SW480 (cell line): ENCODE measurements around the gene SPI1.
"Not testable (repeated sequence)": the region's sequence is repeated elsewhere in the genome, so short reads cannot be mapped to it uniquely, and the experiment has no call there.

Source experiments
- DNase-seq: peaks from one replicate; pipeline ENCODE4 v3.0.0-alpha.2; 2016; ENCODE audit warnings: low spot score

SPI1 gene

DNA sequence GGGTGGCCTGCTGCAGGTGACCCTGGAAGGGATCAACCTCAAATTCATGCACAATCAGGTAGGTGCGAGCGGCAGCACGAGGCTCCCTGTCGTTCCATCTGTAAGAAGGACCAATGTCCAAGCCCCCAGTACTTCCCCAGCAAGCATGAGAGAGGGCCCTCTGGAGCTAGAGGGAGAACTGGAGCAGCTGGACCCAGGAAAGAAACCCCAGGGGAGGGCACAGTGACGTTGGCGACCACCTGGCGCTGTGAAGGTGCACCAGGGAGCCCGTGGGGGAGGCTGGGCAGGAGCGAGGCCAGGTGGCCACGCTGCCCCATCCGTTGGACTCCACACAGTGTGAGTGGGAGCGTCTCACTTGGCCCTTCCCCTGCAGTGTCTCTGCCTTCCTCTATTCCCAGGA is 53.8 kb downstream of the SPI1 start:
- no peak for DNase-seq

DNA sequence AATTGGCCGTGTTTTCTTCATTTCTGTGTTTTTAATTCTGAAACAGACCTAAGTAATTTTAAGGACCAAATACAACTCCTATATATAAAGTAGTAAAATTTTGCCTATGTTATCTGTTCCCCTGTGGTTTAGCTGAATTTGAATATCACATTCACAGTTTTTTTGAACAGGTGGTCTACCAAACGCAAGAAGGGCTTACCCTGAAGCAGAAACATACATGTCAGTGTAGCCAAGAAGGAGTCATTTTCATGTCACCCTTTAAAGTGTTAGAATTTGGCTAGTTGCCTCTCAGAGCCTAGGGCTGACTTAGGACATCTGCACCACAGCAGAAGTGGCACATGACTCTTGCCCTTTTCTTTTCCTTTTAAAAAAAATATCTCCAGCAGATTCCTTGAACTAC is 60.2 kb downstream of the SPI1 start:
- DNase-seq, result no peak

DNA sequence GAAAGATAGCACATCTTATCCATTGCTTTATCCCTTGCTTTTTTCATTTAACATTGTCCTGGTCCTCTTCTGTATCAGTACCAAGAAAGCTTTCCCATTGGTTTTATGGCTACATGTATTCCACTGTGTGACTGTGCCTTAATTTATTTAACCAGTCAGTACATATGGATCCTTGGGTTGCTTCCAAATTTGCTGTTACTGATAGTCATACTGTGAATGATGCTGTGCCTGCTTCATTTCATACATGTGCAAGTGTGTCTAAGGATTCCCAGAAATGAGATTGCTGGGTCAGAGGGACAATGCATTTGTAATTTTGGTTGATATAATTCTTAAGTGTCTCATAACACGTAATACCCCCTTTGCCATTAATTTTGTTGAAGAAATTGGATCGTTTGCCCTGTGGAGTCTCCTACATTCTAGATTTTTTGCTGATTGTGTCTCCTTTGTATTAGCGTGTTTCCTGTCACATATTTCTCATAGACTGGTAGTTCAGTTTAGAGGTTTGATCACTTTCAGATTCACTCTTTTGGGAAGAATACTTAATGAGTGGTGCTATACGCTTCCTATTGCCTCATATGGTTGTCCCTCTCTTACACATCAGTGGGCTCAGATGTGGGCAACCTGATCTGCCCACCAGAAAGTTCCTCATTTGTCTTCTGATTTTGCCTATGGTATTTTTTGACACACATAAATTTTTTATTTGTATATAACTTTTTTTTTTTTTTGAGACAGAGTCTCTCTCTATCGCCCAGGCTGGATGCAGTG is 61.1 kb downstream of the SPI1 start:
- DNase-seq, result no peak

DNA sequence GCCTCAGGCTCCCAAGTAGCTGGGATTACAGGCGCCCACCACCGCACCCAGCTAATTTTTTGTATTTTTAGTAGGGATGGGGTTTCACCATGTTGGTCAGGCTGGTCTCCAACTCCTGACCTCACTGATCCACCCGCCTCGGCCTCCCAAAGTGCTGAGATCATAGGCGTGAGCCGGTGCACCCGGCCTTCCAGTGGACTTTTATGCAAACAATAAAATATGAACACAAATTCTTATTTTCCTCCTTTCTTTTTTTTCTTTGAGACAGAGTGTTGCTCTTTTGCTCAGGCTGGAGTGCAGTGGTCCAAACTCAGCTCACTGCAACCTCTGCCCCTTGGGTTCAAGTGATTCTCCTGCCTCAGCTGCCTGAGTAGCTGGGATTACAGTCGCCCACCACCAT is 61.8 kb downstream of the SPI1 start:
- not testable (repeated sequence) for DNase-seq

DNA sequence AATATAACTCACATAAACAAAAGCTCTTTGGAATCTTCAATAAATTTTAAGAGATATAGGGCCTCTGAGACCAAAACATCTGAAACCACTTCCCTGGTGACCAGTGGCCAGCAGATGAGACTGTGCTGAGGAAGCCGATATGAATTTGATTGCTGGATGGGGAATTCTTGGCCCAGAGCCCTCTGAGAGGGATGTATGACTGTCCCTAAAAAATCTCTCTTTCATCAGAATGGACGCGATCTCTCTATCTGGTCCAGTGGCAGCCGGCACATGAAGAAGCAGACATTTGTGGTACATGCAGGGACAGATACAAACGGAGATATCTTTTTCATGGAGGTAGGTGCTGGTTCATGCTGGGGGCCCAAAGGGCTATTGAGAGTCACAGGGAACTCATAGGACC is 63.4 kb downstream of the SPI1 start:
- DNase-seq, result no peak

DNA sequence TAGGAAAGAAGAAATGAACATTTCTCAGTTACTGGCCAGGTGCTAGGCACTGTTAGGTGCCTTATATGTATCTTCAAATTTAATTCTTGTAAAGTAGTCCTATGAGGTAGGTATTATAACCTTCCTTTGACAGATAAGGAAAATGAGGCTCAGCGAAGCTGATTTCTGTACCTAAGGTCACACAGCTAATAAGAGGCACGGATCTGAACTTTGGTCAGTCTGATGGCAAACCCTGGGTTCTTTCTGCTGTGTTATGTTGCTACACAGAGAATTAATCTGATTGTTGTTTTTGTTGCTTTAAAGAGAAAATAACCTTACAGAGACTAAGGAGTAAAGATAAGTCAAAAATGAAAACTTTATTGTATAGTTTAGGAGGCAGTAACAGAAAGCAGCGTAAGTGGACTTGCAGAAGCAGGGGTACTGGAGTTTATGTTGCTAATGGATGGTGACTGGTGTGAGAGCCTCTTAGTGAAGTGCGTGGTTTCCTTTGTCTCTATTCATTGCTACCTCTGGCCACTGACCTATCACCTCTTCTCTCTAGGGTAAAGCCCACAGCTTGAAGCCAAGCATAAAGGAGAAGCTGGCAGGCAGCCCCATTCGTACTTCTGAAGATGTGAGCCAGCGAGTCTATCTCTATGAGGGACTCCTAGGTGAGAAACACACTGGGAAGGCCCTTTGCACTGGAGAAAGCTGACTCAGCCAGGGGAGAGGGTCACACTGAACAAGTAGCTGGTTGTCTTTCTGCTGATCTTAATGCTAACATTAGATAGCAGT is 70.1 kb downstream of the SPI1 start:
- no peak for DNase-seq

- DNase-seq, result no peak
These were observed 71.9 kb downstream of the SPI1 start for GRCh38 chr11:47306484-47306844.

- DNase-seq, result no peak
These were observed 72.4 kb downstream of the SPI1 start for GRCh38 chr11:47305734-47306483.
